HEK293T (cell line): ENCODE measurements around the gene PTPRM.

Experiments
- FOXA1 ChIP-seq: fragments of 450-650 bp; IDR thresholded peaks from 2 replicates; pipeline ENCODE4 v1.6.1; 2016; ENCODE audit warnings: mild to moderate bottlenecking
- FOXK2 ChIP-seq: fragments of 450-650 bp; IDR thresholded peaks from 2 replicates; pipeline ENCODE4 v1.6.1; 2016; ENCODE audit warnings: mild to moderate bottlenecking
- SP1 ChIP-seq: fragments of 450-650 bp; IDR thresholded peaks from 2 replicates; pipeline ENCODE4 v1.6.1; 2017
- SUZ12 ChIP-seq: fragments of 450-650 bp; IDR thresholded peaks from 2 replicates; pipeline ENCODE4 v1.6.1; 2016; ENCODE audit warnings: mild to moderate bottlenecking
- TARDBP ChIP-seq: fragments of 450-650 bp; IDR thresholded peaks from 2 replicates; pipeline ENCODE4 v1.6.1; 2016
- TF ChIP-seq, protein P1 (sequence below): fragments of 450-650 bp; IDR thresholded peaks from 2 replicates; pipeline ENCODE4 v1.6.1; 2016

DNA sequence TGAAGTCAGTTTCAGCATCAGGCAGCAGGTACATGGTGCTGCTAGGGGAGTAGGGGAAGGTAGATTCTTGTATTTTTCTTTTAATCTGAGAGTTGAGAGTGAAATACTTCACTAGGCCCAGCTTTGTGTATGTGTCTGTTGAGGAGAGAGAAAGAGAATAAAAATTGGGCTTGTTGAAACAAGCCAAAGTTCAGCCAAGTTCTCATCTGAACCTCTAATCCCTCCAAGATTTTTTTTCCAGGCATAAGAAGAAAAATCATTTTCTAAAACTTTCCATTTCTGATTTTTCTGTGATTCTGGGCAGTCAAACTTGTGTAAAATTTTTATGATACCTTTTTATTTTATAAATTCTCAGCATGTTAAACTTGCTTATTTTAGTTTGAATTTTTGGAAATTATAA, 55.6 kb downstream of the PTPRM start:
- TF ChIP-seq SUZ12, result no peak
- TF ChIP-seq SP1, result no peak
- TF ChIP-seq TARDBP, result no peak
- no peak for TF ChIP-seq FOXA1
- TF ChIP-seq, protein P1, sequence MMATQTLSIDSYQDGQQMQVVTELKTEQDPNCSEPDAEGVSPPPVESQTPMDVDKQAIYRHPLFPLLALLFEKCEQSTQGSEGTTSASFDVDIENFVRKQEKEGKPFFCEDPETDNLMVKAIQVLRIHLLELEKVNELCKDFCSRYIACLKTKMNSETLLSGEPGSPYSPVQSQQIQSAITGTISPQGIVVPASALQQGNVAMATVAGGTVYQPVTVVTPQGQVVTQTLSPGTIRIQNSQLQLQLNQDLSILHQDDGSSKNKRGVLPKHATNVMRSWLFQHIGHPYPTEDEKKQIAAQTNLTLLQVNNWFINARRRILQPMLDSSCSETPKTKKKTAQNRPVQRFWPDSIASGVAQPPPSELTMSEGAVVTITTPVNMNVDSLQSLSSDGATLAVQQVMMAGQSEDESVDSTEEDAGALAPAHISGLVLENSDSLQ, result no peak
- TF ChIP-seq FOXK2, result no peak
